ENCODE data around the gene CACNA2D4. TPM values are rescaled to one million over a fixed set of nuclear protein-coding genes. Genes with fewer than 3 reads are reported as not detected.

CACNA2D4 gene
- total RNA-seq, 1 experiment from 2014 or later, result not detected

DNA sequence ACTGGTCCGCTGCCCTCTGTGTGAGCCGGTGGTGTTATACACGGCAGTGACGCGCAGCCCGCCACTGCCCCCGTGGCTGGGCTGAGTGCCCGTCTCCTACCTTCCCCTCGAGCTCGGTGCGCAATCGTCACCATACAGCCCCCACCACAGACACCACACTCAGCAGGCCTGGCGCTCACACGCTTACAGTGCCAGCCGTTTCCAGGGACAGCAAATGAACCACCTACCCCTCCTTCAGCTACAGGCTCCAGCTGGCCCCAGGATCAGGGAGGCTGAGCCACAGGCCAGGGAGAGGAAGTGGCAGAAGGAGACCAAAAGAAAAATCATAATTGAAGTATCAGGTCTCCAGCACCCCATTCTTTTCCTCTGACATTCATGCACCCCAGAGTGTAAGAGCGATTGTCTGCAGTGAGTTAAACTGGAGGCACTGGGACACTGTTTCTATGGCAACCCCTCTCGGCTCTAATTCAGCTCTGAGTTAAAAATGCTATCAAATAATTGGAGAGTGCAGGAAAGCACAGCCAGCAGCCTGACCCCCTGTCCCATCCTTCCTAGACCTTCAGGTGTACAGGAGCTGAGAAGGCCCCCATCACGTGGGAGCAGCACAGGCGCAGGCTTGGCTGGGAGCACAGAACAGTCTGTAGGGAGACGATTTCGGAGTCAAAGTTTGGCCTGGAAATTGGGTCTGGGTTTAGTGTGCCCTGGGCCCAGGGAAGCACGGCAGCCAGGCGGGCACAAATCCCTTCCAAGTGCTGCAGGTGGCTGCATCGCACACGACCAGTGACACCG lies 80.1 kb downstream of the CACNA2D4 start:
- no peaks in the 10 kb centered on the region for H3K9me3 ChIP-seq (ENCODE audit: low read length)
- ATAC-seq (no peak), DNase-seq (no peak)
- no TSS peak for BruUV-seq (replicated peaks)
- no peaks in the 10 kb centered on the region for H3K79me2 ChIP-seq (ENCODE audit: low read length)
- TF ChIP-seq, protein P1, sequence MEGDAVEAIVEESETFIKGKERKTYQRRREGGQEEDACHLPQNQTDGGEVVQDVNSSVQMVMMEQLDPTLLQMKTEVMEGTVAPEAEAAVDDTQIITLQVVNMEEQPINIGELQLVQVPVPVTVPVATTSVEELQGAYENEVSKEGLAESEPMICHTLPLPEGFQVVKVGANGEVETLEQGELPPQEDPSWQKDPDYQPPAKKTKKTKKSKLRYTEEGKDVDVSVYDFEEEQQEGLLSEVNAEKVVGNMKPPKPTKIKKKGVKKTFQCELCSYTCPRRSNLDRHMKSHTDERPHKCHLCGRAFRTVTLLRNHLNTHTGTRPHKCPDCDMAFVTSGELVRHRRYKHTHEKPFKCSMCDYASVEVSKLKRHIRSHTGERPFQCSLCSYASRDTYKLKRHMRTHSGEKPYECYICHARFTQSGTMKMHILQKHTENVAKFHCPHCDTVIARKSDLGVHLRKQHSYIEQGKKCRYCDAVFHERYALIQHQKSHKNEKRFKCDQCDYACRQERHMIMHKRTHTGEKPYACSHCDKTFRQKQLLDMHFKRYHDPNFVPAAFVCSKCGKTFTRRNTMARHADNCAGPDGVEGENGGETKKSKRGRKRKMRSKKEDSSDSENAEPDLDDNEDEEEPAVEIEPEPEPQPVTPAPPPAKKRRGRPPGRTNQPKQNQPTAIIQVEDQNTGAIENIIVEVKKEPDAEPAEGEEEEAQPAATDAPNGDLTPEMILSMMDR (conservative IDR thresholded peaks at IDR 0.05; ENCODE audit: low read depth, low read length), result no peak
- TF ChIP-seq EZH2 (IDR thresholded peaks at IDR 0.05; ENCODE audit: low read length, unreplicated experiment) (no peak), EZH2phosphoT487 (IDR thresholded peaks at IDR 0.05; ENCODE audit: borderline replicate concordance, low read length) (no peak)
- ChIA-PET CTCF (no interaction called here), POLR2A (ENCODE audit: unreplicated experiment) (no interaction called here)
- H3K4me1 ChIP-seq (ENCODE audit: insufficient read depth, low read length), result peaks cover 19% of the 10 kb centered on the region
- no peak overlapping the region for H3K9ac ChIP-seq (ENCODE audit: low read length)
- H3K4me2 ChIP-seq (ENCODE audit: low read length), result no peak overlapping the region
- no peaks in the 10 kb centered on the region for H3F3A ChIP-seq (ENCODE audit: low read length, unreplicated experiment)
- no peaks in the 10 kb centered on the region for H3K36me3 ChIP-seq (ENCODE audit: low read depth, low read length)
- H3K4me3 ChIP-seq (ENCODE audit: low read length), result no peak overlapping the region
- H3K27me3 ChIP-seq (ENCODE audit: low read length), result peaks cover 14% of the 10 kb centered on the region
- H3K9me2 ChIP-seq (replicated peaks; ENCODE audit: low read length), result no peaks in the 10 kb centered on the region
- H2AFZ ChIP-seq (ENCODE audit: low read length), result no peak overlapping the region
- no peaks in the 10 kb centered on the region for H4K20me1 ChIP-seq (ENCODE audit: low read length)
- no peak overlapping the region for H3K27ac ChIP-seq (ENCODE audit: low read length)
- intact Hi-C loops (cut with micrococcal nuclease), result no loop called here

DNA sequence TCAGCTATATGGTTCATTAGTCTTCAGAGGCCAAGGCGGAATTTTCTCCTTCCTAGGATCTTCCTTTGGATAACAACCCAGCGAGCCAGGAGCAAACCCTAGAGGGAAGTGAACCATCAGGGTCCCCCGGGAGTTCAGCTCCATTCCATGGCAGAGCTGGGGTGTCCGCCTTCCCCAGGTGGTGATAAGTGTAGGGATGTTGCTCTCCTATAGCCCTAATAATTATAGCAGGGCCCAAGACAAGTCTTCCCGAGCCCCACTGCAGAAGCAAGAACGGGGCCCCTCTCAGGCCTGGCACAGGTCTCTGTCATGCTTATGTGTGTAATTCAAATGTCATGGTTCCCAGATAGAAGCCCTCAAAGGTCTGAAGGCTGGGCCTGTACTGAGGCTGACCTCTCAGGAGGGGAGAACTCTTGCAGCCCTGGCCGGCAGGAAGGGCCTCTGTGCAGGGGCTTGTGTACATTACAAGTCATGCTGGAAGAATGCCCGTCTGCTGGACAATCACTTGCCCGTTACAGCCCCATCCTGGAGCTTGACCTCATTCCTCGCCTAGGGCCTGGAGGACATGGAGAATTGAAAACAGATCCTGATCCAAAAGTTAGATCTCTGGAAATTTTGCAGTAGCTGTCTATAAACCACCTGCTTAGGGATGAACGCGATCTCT lies 80.8 kb downstream of the CACNA2D4 start:
- ATAC-seq, result peak; percentile 84
- Histone ChIP-seq H4K20me1 (ENCODE audit: low read length) (no peaks in the 10 kb centered on the region), H3K27me3 (ENCODE audit: low read length) (peaks cover 21% of the 10 kb centered on the region)

More for the DNA sequence above, 80.8 kb downstream of the CACNA2D4 start:
- H2AFZ ChIP-seq (ENCODE audit: low read length), result no peak overlapping the region
- intact Hi-C loops (cut with micrococcal nuclease), result no loop called here
- no TSS peak for BruUV-seq (replicated peaks)
- CTCF ChIA-PET, result no interaction called here
- TF ChIP-seq EZH2phosphoT487 (IDR thresholded peaks at IDR 0.05; ENCODE audit: borderline replicate concordance, low read length) (no peak), EZH2 (IDR thresholded peaks at IDR 0.05; ENCODE audit: low read length, unreplicated experiment) (no peak)
- TF ChIP-seq, protein P1 (conservative IDR thresholded peaks at IDR 0.05; ENCODE audit: low read depth, low read length), result no peak
- H3K4me2 ChIP-seq (ENCODE audit: low read length), result no peak overlapping the region
- H3K9ac ChIP-seq (ENCODE audit: low read length), result no peak overlapping the region
- H3K9me3 ChIP-seq (ENCODE audit: low read length), result no peaks in the 10 kb centered on the region
- peak; percentile 35 for DNase-seq
- no peak overlapping the region for H3K4me3 ChIP-seq (ENCODE audit: low read length)
- H3K9me2 ChIP-seq (replicated peaks; ENCODE audit: low read length), result no peaks in the 10 kb centered on the region
- POLR2A ChIA-PET (ENCODE audit: unreplicated experiment), result no interaction called here
- no peak overlapping the region for H3K27ac ChIP-seq (ENCODE audit: low read length)
- no peaks in the 10 kb centered on the region for H3K36me3 ChIP-seq (ENCODE audit: low read depth, low read length)
- peaks cover 19% of the 10 kb centered on the region for H3K4me1 ChIP-seq (ENCODE audit: insufficient read depth, low read length)
- no peaks in the 10 kb centered on the region for H3K79me2 ChIP-seq (ENCODE audit: low read length)
- no peaks in the 10 kb centered on the region for H3F3A ChIP-seq (ENCODE audit: low read length, unreplicated experiment)
